ENCODE data around the gene LPP.
"Not testable (repeated sequence)": the region's sequence is repeated elsewhere in the genome, so short reads cannot be mapped to it uniquely, and the experiment has no call there.

The LPP gene

DNA sequence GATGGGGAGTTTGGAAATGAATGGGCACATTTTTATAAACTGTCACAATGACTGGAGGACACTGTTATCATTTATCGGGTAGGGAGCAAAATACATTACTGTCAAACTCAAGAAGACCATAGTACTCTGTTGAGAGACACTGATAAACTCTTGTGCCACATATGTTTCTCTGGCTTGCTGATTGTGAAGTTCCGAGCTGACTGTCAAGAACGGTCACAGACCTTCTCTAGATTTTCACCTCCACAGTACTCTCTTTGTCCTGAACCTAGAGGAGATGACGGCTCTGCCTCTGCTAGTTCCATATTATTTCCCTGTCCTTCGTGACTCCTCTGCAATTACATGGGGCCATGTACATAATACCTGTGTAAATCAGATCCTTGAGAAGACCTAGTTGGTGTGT is 451.9 kb downstream of the LPP start:
- DNase-seq = no peak

GRCh38 chr3:188607805-188608315 is 453.9 kb downstream of the LPP start:
- DNase-seq = no peak

GRCh38 chr3:188608401-188608800 is 454.4 kb downstream of the LPP start:
- DNase-seq = no peak

DNA sequence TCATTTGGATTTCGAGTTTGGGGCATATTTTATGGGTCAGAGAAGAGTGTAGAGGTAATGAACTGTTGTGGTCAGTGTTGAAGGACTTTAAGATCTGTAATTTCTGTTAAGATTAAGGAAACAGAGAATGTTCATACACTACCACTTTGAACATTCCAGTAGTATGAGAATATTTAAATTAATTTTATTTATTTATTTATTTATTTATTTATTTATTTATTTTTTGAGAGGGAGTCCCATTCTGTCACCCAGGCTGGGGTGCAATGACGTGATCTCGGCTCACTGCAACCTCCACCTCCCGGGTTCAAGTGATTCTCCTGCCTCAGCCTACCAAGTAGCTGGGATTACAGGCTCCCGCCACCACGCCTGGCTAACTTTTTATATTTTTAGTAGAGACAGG is 459.8 kb downstream of the LPP start:
- DNase-seq = not testable (repeated sequence)

- no peak for DNase-seq
Observed at GRCh38 chr3:188617270-188617669, 463.3 kb downstream of the LPP start.

DNA sequence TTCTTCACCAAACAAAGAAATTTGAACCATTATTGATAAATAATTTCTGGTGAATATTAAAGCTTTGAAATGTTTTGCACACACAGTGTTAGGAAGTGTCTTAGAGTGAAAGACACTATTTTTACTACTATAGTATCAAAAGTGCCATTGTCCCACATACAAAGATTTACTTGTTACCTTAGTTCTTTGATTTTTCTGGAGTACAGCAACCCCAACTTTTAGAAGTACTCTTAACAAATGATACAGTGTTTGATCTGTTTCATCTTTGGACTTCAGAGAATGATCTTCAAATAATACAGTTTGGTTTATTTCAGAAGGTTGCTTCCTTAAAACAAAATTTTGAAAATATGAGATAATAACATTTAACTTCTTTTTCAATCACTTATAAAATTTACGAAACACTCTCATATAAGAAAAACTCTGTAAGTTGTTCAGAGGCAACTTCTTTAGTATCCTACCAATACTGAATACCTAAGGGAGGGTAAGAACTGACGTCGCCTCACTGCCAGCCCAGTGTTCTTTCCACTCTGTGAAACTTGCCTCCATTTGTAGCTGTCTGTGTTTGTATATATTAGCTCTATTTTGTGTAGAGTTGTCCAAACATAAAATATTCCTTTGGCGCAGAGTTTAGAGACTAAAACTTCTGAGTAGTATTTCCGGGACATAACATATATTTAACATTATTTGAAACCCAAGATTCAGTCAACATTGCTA is 464.2 kb downstream of the LPP start:
- DNase-seq = no peak

GRCh38 chr3:188620752-188621151 is 466.8 kb downstream of the LPP start:
- DNase-seq = no peak

DNA sequence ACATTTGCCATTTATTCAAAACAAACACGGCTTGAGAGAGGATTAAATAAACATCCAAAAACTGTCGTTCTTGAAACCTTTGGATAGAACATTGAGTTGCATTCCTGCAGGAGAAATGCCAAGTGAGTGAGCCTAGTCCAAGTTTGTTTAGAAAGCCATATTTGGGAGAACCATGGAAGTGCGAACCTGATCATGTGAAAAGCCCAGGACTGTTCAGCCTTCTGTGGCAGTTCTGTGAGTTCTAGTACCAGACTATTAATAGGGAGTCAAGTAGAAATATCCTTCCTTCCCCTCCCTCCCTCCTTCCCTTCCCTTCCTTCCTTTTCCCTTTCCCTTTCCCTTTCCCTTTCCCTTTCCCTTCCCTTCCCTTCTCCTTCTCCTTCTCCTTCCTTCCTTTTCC is 470.4 kb downstream of the LPP start:
- no peak for DNase-seq

DNA sequence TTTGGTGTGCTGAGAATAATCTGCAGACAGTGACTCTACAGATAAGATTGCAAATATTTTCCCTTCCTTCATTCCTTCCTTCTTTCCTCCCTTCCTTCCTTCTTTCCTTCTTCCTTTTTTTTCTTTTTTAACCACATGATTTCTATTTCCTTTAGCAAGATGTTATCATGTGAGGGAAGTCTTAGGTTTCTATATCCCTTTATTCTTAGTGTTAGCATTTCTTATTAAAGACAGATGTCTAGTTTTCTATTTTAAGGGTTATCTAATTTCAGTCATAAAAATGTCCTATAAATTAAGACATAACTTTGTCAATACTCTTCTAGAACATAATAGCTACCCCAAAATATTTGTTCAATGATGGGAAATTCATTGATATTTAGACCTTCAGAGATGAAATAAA is 470.9 kb downstream of the LPP start:
- no peak for DNase-seq

DNA sequence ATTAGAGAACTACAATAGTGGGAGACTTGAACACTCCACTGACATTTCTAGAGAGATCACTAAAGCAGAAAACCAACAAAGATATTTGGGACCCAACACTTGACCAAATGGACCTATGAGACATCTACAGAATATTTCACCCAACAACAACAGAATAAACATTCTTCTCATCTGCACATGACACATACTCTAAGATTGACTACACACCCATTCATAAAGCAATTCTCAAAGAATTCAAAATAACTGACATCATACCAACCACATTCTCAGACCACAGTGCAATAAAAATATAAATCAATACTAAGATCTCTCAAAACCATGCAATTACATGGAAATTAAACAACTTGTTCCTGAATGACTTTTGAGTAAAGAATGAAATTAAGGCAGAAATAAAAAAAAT is 473.7 kb downstream of the LPP start:
- DNase-seq = no peak

GRCh38 chr3:188631291-188632010 is 477.5 kb downstream of the LPP start:
- no peak for DNase-seq

- DNase-seq = no peak
Observed at GRCh38 chr3:188633206-188633605, 479.2 kb downstream of the LPP start.

DNA sequence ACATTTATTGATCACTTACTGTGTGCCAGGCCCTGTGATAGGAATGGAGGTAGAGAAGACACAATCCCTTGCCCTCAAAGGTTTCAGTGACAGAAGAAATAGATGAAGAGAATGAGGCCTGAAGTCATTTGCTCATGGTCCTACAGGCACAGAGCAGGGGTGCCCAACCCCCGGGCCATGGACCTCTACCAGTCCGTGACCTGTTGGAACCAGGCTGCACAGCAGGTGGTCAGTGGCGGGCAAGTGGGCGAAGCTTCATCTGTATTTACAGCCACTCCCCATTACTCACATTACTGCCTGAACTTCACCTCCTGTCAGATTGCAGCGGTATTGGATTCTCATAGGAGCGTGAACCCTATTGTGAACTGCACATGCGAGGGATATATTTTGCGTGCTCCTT is 480.3 kb downstream of the LPP start:
- no peak for DNase-seq

DNA sequence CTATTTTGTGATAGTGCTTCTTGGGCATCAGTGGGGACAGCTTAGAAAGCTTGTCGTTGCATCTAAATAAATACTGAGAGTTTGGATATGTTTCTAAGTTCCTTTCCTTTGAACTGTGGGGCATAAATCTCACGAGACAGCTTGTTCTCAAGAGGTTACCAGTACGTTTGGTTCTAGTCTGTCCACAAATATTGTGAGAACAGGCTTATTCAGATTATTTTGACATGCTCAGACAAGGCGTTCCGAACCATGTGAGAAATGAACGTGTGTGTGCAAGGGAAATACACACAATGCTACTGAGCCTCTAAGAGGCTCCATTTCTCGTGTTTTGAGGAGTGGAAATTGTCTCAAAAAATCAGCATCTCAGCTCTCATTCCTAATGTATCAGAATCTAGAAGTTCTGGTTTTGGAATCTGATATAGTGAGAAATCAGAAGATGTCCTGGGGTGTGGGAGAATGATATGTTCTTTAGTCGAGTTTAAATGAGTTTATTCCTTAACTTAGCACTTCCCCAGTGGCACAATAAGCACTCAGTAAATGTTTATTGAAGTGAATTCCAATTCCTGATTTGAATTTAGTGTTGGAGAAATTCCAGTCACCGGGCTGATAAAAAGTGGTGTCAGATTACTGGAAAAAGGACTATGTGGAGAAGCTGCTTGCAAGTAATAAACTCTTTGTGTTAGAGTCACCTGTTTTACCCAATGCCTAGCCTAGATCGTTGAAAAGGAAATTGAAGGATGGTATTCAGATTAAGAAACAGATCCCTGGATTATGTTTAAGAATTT is 481.5 kb downstream of the LPP start:
- no peak for DNase-seq

DNA sequence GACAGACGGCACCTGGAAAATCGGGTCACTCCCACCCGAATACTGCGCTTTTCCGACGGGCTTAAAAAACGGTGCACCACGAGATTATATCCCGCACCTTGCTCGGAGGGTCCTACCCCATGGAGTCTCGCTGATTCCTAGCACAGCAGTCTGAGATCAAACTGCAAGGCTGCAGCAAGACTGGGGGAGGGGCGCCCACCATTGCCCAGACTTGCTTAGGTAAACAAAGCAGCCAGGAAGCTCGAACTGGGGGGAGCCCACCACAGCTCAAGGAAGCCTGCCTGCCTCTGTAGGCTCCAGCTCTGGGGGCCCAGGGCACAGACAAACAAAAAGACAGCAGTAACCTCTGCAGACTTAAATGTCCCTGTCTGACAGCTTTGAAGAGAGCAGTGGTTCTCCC is 482.3 kb downstream of the LPP start:
- DNase-seq = not testable (repeated sequence)

DNA sequence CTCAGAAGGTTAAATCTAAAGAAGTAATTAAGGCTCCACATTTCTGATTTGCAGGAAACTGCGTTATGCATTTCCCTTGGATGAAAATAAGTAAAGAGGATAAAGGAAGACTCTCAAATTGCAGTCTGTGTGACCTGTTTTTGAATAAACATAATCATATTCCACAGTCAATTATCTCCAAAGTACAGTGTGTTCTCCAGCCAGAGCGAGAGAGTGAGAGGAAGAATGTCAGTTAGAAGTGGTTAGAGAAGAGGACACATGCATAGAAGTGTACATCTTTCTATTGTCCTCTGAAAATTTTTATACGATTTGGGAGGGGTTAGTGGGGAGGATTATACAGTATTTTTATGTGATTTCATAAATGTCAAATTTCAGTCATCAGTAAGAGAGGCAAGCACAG is 487.1 kb downstream of the LPP start:
- DNase-seq = no peak

DNA sequence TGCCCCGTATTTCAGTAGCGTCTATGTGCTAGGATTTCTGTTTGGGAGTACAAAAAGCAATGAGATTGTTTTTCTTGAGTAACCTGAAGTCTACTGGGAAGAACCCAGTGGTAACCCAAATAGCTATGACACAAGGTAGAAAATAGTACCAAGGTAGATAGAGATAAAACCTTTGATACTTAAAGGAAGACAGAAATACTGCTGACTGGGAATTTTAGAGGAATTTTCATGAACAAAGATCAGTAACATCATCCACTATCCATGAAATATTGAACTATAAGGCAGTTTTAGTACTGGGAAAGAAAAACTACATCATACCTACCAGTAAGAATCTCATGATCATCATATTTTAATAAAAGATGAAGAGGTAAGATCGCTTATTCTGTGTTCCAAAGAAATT is 489.8 kb downstream of the LPP start:
- DNase-seq = no peak

GRCh38 chr3:188646592-188646991 is 492.6 kb downstream of the LPP start:
- DNase-seq = no peak

GRCh38 chr3:188647237-188647636 is 493.3 kb downstream of the LPP start:
- no peak for DNase-seq

DNA sequence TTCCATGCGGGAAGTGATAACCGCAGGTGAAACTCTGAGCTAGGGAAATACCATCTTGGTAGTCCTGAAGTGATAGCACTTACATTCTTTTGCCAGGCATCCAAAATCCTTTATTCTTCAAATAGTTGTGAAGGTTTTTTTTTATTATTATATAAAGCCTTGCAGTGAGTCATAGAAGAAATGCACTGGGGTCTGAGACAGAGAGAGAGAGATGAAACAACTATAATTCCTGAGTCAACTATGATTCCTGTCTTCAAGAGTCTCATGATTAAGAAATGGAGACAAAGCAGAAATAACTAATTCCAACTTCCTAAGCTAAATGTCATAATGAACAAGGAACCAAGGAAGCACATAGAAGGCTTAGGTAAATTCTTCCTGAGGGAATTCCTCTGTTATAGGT is 495.6 kb downstream of the LPP start:
- no peak for DNase-seq

DNA sequence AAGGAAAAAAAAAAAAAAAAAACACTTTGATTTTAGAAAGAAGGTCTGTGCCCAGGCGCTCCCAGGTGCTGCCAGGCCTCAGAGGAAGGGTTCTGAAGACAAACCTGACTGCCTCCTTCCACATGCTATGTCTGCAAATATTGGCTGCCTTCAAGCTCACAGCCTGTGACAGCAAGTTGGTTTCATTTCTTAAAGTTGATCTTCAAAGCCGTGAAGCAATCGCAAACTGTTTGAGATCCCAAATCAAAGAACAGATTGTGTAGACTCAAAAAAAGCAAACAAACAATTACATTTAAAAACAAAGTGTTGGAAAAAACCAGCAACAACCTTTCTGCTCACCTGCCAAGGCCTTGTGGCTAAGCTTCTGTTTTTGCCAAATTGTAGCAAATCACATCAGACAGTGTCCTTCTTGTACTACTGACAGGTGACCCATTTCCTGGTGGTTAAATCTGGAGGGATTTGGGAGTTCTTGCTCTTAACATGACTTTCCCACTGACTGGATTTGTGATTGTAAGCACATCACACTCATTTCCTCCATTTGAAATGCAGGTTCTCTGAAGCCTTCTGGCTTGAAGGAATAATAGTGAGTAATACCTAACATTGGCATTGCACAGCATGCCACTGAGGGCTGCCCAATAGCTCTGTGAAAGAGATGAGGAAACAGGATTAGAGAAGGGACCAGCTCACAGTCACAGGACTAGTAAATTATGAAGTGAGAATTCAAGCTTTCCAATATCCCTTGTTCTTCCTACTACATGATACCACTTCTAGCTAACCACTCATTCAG is 502.4 kb downstream of the LPP start:
- no peak for DNase-seq

DNA sequence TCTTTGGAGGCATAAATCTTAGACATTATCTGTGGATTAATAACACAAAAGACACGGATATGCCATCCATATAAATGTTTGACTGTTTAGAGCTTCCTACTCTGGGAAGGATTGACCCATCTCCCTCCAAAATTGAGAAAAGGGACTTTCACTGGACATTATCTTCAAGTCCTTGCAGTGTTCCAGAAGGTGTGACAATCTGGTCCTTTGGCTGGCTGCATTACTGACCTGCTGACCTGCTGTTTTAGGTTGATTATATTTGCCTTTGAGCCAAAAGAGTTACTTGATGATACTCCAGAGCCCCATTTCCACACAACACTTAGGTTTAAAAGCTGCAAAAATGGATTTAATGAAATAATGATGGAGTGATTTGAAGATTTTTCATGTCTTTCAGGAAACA is 504.6 kb downstream of the LPP start:
- no peak for DNase-seq
